Activated CD8-positive, alpha-beta memory T cell treated with anti-CD3 and anti-CD28 coated beads for 4 hours (primary cell): ENCODE results near the gene CALR3.
"Not testable (repeated sequence)": the region's sequence is repeated elsewhere in the genome, so short reads cannot be mapped to it uniquely, and the experiment has no call there.

Experiments
- DNase-seq, 2 donors: peaks; one replicate each; pipeline ENCODE4 v3.0.0-alpha.2; 2020; ENCODE audit warnings: low read depth in 2 of 2

Gene CALR3, protein sequence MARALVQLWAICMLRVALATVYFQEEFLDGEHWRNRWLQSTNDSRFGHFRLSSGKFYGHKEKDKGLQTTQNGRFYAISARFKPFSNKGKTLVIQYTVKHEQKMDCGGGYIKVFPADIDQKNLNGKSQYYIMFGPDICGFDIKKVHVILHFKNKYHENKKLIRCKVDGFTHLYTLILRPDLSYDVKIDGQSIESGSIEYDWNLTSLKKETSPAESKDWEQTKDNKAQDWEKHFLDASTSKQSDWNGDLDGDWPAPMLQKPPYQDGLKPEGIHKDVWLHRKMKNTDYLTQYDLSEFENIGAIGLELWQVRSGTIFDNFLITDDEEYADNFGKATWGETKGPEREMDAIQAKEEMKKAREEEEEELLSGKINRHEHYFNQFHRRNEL

DNA sequence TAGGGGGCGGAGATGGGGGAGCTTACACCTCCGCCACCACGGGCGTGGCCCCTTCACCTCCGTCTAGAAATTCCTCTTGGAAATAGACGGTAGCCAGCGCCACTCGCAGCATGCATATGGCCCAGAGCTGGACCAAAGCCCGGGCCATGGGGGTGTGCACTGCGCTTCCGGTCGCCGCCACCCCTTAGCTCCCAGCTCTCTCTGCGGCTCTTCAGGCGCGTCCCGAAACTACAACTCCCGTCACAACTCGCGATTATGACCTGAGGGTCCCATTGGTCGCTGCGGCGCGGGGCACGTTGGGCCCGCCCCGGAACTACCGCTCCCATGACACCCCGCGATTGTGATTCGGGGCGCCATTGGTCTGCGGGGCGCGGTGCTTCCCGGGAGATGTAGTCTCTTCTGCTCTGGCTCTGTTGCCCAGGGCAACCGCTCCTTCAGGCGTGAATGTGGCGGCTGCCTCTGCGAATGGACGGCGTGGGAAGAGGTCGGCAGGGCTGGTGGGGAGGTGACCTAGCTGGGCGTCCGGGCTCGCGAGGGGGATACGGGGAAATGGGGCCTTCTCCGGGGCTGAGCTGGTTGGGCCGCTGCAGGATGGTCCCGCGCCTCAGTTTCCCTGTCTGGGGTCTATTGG, at the start of gene CALR3, which contains the start of gene C19orf44:
CALR3 (minus strand) TSS at position 186 of the 631 bp plus-strand sequence; CDS start at position 148, 38 bp downstream.
C19orf44 (plus strand) TSS at position 413 of the 631 bp plus-strand sequence. CDS start 4,399 bp downstream, outside the sequence.
- peak; percentile 92 to 95 for DNase-seq

DNA sequence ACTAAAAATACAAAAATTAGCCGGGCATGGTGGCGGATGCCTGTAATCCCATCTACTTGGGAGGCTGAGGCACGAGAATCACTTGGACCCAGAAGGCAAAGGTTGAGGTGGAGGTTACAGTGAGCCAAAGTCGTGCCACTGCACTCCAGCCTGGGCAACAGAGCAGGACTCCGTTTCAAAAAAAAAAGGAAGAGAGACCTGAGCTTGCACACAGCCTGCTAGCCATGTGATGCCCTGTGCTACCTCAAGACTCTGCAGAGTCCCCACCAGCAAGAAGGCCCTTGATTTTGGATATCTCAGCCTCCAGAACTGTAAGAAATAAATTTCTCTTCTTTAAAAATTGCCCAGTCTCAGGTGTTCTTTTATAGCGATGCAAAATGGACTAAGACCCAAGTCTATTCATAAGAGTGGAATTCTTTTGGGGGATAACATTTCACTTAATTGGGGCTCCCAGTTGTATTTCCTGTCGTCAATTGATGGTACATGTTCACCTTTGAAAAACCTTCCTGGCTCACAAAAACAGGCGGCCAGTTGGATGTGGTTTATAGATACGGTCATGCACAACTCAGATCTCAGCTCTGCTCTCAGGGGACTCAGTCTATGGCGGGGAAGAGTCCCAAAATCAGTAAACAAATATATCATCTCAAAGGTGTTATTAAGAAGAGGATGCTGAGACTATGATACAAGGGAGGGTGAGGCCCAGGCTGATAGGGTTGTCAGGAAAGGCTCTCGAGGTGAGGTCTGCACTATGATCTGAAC, 48.7 kb upstream of the CALR3 start:
- no peak for DNase-seq

DNA sequence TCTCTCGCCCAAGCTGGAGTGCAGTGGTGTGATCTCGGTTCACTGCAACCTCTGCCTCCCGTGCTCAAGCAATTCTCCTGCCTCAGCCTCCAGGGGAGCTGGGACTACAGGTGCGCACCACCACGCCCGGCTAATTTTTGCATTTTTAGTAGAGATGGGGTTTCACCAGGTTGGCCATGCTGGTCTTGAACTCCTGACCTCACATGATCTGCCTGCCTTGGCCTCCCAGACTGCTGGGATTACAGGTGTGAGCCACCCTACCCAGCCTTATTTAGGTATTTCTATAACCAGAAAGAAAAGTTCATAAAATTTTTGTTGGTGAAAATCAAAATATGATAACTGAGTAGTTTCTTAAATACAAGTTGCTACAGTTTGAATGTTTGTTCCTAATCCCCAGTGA, 47.8 kb upstream of the CALR3 start:
- not testable (repeated sequence) for DNase-seq

DNA sequence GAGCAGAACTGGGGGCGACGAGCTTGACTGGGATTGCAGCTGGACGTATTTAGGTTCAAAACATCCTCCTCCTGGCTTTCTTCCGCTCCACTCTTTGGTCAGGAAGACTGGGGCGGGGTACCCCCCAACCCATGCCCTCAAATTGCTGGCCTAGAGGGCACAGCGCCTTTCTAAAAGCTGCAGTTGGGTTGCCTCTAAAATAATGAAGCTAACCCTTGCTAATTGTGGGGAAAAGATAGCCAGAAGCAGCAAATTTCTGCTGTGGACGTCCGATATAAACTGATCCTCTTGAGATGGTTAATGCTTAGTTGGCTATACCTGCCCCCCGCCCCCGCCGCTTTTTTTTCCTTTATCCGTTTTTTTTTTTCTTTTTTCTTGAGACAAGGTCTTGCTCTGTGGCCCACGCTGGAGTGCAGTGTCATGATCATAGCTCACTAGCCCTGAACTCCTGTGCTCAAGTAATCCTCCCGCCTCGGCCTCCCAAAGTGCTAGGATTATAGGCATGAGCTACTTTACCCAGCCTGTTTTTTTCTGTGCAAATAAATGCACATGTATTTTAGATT, 47.0 kb upstream of the CALR3 start:
- no peak for DNase-seq

DNA sequence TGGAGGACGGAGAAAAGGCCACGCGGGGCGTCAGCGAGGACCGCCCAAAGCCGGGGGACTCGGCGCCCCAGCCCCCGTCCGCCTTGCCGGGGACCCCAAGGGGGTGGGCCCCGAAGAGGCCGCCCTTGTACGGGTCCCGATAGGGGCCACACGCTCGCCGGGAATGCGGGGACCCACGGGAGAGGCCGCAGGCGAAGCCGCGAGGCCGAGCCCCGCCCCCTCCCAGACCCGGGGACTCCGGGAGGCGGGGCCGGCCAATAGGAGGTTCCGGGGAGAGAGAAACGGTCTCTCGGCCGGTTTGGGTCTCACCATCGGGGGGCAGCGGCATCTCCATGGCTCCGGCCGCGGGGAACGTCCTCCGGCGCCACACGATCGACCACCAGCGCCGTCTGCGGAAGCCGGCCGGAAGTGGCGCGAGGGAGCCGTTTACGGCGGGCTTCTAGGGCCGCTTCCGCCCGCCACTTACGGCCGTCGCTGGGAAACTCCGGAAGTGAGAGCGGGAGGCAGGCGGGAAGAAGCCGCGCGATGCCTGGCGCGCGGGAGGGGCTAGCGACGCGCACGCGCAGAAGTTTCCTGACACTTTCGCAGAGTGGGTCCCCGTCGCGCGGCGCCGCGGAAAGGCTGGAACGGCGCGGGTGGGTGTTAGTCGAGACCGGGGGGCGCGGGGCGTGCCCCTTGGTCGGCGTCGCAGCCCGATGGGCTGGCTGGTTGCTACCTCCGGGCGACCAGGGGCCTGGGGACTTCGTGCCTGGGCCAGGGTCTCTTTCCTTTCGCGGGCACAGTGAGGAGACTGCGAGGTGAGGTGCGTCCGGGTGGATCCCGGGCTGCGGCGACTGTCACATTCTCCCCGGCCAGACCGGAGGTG, 46.3 kb upstream of the CALR3 start, which contains the start of gene CHERP:
CHERP (minus strand) TSS at position 393 of the 865 bp plus-strand sequence; CDS start at position 334, 59 bp downstream.
- DNase-seq: peak; percentile 87 to 90

DNA sequence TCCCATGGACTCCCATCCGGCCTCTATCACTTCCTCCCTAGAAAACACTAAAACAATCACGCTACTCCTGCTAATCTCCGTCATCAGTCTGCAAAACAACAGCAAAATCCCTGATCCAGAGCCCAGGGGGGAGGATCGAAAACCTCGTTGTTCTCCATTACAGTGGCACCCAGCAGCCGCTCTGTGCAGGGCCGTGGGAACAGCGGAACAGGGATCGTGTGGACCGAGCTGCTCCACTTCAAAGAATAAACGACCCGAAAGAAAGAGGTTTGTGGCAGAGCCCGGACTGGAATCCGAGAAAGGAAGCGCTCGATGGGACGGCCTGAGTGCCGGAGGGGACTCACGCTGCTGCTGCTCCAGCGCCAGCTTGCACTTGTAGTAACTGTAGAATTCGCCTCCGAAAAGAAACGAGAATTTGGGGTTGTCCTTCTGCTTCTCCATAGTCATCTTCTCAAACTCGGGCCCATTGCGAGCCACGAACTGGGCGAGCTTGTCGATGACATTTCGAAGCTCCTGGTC, 45.6 kb upstream of the CALR3 start:
- no peak for DNase-seq

DNA sequence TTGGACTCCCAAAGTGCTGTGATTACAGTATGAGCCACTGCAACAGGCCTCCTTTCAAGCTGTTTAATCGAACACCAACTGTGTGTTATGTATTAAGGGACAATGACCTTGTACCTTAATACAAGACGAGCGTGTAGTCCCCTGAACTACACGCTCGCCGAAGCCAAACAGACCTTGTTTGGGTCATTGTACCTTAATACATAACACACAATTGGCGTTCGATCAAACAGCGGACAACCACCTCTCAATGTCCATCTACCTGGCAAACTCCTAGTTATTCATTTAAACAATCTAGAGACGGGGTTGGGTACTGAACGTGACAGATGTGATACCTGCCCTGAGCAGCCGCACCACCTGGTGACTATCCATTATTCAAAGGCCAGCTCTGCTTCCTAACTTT, 45.0 kb upstream of the CALR3 start:
- no peak for DNase-seq

GRCh38 chr19:16537111-16537510, 41.1 kb upstream of the CALR3 start:
- no peak for DNase-seq

- no peak for DNase-seq
These were observed 40.2 kb upstream of the CALR3 start for GRCh38 chr19:16536130-16536529.

DNA sequence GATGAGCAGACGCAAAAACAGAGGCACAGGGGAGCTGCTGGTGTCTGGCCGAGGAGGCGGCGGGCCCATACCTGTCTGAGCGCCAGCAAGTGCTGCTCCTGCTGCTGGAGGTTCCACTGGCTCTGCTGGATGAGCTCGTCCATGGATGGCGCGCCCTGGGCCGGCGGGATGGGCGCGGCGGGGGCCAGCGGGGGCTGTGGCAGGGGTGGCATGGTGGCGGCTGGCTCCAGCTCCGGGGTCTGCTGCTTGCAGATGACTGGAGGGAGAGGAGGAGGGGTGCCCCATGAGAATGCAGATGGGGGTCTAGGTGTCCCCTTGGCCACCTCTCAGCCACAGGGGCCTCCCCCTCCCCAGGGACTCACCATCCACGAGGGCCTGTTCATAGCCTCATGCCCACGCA, 39.4 kb upstream of the CALR3 start:
- no peak for DNase-seq

DNA sequence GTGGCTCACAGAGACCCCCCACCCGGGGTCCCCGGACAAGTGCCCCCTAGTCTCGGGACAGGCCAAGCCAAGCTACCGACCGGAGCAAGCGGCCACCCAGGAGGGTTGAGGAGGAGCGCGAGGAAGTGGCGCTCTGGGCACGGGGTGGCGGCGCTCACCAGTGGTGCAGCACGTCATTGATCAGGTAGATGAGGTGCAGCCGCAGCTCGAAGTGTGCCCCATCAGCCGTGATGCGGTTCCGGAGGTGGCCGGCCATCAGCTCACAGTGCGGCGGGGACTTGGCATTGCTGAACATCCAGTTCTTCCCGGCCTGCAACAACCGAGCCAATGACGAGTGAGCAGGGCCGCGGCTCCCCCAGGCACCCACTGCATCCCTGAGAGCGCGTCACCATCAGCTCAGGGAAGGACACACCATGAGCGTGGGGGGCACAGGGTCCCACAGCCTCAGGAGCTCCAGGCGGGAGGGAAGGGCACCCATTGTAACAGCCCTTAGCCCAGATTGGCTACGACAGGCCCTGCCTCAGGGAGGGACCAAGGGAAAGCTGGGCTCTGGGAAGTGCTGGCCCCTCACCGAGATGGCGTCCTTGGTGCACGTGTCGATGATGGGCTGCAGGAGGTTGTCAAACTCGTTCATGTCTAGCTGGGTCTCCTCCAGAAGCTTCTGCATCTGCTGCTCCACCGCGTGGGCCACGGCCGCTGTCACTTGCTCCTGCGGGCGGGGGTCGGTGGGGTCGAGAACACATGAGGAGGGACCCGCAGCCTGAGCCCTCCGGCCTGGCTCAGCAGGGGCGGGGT, 36.7 kb upstream of the CALR3 start:
- DNase-seq: no peak

DNA sequence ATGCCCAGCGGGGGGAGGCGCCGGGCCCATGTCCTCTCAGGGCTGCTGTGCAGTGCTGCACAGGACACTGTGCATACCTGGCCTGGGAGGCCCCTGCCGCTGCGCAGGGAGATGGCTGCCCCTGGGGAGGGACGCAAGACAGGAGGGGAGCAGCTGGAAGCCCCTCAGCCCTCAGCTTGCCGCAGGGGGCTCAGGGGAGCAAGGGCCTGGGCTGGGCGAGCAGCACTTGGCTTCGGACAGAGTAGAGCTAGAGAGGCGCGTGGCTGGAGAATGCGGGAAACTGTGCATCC, 35.4 kb upstream of the CALR3 start:
- DNase-seq: no peak

GRCh38 chr19:16530540-16531379, 34.8 kb upstream of the CALR3 start:
- DNase-seq: no peak

DNA sequence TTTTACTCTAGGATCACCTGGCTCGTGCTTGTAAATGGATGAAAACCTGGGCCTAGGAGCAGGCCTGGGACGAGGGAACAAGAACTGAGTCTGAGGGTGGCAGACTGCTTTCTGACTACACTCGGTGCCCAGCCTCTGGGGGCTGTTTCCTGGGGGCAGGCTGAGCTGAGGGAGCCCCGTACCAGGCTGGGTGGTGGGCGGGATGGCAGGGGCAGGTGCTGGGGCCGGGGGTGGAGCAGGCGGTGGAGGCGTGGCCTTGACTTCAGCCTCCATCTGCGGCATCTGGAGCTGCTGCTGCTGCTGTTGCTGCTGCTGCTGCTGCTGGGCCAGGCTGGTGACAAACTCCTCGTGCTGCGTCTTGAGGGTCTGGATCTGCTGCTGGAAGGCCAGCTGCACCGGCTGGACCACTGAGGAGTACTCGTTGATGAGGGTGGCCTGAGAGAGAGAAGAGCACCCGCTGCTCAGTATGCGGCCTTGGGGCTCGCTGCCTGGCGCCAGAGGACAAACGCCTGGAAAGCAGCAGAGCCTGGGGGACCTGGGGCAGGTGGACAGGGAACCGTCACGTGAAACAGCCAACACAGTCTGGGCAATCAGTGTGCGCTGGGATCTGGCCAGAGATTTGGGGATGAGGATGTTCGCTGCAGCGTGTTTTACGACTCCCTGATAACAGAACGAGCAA, 33.6 kb upstream of the CALR3 start:
- DNase-seq: no peak

GRCh38 chr19:16527971-16528521, 32.1 kb upstream of the CALR3 start:
- DNase-seq: no peak

DNA sequence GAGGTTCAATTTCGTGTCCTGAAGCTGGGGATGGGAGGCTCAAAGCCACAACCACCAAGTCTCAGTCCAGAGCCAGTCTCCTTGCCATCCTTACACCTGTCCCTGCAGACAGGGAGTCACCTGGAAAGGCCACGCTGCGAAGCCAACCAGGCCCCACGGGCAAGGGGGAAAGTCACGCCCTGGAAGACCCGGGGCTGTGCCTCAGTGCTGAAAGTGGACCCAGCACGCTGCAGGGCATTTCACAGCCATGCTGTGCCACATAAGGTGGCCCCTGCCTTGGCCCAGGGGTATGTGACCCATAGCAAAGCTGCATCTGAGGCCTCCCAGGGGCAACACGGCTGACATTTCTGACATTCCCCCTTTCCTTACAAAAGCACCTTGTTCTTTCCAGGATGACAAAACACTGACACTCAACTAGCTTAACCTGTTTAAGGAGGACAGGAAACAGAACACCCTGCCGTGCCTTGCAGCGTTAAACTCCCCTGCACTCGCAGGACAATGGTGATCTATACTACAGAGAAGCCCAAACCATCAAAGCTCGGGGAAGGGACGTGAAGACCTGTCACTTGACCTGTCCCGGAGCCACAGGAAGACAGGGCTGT, 31.5 kb upstream of the CALR3 start:
- no peak for DNase-seq

DNA sequence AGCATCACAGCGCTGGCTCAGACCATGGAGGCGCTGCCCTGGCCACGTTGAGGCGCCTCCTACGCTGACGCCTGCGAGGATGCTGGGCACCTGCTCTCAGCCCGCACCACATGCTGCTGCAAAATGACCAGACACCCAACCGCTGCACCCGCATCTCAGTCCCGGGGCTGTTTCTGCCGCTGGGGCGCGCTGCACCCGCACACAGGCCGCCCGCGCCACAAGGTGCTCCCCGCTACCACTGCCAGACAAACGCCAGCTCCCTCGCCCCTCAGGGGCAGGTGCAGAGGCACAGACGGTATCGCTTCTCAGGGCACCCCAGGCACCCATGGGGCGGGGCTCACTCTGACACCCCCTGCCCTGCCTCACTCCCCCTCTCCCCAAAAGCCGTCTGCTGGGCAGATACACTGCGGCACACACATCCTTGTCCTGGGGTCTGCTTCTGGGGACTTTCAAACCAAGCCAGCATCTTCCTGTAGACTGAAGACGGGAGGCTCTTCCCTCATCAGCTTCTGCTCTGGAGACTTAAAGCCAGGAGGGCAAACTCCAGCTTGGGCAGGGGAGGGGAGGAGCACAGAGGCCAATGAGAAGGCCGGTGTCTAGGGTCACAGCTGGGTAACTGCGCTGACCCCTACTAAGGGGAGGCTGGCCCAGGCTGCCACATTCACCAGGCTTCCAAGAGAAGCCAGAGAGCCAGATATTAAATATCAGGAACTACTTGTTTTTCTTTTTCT, 29.9 kb upstream of the CALR3 start:
- no peak for DNase-seq
